ENCODE measurements around the gene SETD6.
"Not testable (repeated sequence)": the region's sequence is repeated elsewhere in the genome, so short reads cannot be mapped to it uniquely, and the experiment has no call there.

SETD6 gene

DNA sequence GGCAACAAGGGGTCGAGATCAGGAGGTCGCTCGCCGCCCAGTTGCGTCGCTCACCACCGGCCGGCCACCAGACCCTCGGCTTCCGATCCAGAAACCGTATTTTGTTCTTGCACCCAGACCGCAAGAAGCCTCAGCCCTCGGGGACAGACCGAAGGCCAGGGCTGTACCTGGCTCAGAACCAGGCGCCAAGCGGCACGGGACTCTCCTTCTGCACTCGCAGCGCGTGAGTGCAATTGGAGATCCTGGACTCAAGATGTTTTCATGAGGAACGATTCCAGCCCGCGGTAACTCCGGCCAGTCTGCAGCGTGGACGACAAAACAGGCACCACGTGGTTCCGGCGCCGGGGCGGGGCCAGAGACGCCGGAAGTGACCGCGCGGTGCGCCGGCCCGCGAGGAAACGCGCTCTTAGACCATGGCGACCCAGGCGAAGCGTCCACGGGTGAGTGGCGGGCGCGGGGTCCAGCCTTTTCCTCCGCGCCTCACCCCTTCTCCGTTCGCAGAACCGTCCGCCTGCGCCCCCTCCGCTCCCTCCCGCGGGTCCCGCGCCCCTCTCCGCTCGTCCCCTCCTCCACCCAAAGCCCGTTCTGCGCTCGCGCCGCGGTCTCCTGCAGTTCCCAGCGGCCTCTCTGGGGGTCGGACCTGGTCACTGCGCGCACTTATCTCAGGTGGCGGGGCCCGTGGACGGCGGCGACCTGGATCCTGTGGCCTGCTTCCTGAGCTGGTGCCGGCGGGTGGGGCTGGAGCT is at the start of gene SETD6:
Gene SETD6 (plus strand): TSS at position 393 of the 746 bp plus-strand sequence. CDS start 21 bp downstream, at position 414.
- peak; percentile 92 for DNase-seq (ENCODE audit: low spot score)

DNA sequence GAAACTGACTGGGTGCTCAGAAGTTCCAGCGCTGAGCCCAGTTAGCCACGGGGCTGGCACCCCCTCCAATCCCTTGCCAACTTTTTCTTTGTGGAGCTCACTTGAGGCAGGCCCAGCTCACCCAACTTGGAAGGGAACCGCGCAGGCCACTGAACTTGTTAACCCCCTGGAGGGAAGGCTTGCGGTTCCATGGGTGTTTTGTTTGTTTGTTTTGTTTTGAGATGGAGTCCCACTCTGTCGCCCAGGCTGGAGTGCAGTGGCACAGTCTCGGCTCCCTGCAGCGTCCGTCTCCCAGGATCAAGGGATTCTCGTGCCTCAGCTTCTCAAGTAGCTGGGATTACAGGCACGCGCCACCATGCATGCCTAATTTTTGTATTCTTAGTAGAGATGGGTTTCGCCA is 49.5 kb upstream of the SETD6 start:
- DNase-seq (ENCODE audit: low spot score): no peak

DNA sequence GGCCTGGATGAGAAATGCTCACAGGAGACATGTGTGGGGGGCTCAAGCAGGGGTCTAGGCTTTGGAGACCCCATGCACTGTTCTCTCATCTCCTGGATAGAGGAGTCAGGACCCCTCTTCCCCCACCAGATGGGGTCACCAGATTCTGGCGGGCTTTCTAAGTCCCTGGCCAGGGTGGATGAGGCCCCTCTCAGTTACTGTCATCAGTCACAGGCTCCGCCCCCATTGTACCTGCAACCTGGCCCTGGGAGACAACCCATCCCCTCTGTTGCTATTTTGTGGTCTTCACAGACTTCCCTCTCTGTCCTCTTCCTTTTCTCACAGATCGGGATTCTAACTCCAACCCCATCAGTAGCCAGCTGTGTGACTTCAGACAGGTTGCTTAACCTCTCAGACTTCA is 48.9 kb upstream of the SETD6 start:
- no peak for DNase-seq (ENCODE audit: low spot score)

DNA sequence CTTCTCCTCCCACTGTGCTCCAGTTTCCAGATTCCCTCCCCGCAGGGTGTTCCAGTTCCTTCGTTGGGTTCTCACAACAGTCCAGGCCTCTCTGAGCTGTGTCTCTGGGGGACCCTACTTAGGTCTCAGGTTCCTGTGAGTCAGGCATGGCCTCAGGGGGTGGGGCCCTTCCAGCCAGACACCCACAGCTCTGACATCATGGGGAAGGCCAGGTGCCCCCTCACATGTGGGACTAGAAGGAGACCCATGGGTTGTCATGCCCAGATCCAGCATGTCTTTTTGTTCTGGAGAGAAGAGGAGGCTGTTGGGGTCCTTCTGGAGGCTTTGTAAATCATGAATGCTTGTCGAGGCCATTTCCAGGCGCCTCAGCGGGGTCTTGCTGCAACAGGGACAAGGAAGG is 47.4 kb upstream of the SETD6 start:
- no peak for DNase-seq (ENCODE audit: low spot score)

DNA sequence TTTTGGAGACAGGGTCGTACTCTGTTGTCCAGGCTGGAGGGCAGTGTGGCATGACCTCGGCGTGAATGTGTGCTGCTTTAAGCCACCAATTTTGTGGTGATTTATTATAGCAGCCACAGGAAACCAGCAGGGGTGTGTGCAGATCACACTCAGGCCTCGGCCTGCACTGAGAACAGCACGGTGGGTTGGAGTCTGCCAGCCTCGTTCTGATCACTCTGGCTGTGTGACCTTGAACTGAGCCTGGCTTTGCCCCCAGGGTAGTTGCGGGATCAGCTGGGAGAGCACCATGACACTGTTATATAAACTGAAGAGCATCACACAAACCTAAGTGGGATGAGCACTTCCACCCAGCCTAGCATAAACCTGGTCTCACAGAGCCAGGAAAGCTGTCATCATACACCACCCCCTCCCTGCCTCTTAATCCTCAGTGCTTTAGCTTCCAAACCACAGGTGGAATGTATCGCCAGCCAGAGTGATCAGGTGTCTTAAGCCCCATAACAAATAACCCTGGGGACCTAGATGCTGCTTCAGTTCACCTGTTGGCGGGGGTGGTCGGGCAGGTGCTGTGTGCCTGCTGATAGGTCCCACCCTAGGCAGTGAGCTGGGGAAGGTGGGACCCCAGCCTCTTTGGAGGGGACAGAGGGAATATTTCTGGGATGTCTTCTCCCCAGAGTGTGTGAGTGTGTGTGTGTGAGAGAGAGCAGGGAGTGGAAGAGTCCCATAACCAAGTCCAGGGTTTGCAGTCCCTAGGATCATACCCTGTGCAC is 43.9 kb upstream of the SETD6 start:
- DNase-seq (ENCODE audit: low spot score): no peak

DNA sequence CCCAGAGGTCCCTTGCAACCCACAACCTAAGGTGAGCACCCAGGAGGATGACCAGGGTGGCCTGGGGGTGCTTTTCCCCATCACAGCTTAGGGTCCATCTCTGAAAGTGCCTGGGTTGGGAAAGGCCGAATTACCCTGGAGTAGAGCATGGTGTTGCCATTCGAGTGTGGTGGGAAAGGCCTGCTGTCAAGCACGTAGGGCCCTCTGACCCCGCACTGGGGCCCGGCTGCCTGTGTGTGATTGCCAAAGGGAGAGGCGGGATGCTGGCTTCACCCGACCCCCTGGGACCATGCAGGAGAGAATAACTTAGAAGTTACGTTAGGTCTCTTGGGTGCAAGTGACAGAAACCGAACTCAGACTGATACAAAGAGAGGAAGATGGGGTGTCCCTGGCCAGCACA is 43.1 kb upstream of the SETD6 start:
- no peak for DNase-seq (ENCODE audit: low spot score)

DNA sequence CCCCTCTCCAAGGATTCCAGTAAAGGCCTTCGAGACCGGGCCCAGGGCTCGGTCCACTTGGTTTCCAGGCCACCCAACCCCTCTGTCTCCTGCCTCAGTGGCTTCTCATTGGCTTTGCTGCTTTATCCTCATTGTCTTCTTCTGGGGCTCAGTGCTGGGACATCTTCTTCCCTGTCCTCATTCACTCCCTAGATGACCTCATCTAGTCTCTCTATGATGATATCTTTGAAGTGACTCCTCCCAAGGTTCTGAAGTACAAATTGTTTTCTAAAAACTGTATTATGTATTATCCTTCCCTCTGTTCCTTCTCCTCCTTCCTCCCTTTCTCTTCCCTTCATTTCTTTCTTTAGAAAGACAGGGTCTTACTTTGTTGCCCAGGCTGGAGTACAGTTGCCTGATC is 42.5 kb upstream of the SETD6 start:
- DNase-seq (ENCODE audit: low spot score): no peak

DNA sequence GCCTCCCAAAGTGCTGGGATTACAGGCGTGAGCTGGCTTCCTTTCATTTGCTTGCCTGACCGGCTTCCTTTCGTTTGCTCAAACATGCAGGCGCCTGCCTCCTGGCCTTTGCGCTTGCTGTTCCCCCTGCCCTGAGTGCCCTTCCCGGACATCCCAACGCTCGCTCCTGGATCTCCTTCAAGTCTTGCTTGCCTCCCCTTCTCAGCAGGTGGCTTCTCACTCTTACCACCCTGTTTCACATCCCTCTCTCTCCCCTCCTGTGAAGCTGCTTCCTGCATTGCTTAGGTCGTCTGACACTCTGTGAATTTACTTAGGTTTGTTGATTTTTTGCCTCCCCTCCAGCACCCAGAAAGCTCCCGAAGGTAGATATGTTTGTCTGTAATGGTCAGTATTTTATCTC is 41.0 kb upstream of the SETD6 start:
- no peak for DNase-seq (ENCODE audit: low spot score)

GRCh38 chr16:58475091-58475619 is 40.2 kb upstream of the SETD6 start:
- no peak for DNase-seq (ENCODE audit: low spot score)

DNA sequence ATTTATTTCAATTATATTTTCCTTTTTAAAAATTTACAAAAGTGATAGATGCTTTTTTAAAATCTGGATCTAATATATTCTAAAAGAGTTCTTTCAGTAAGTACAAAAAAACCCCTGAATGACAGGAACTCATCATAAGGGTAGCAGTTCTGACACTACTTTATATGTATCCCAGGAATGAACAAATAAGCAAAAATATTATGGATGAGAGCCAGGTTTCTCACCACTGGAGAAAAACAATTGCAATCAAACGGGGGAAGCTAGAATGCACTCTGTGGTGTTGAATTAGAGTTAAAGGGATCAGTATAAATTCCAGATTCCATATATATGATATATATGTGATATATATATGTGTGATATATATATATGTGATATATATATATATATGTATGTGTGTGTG is 38.5 kb upstream of the SETD6 start:
- no peak for DNase-seq (ENCODE audit: low spot score)

DNA sequence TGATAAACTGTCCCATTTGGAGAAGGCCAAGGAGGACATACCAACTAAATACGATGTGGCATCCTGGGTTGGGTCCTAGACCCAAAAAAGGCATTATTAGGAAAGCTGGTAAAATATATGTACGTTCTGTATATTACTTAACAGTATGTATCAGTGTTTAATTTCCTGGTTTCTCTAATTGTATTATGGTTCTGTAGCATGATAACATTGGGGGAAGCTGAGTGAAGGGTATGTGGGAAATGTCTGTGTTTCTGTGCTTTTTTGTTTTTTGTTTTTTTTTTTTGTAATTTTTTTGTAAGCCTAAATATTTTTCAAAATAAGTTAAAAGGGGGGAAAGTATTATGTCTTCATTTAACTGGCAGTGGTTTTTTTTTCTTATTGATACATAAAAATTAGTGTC is 36.9 kb upstream of the SETD6 start:
- DNase-seq (ENCODE audit: low spot score): no peak

- DNase-seq (ENCODE audit: low spot score): no peak
Observed at GRCh38 chr16:58481226-58481869, 34.0 kb upstream of the SETD6 start.

GRCh38 chr16:58481931-58482330 is 33.4 kb upstream of the SETD6 start:
- DNase-seq (ENCODE audit: low spot score): no peak

DNA sequence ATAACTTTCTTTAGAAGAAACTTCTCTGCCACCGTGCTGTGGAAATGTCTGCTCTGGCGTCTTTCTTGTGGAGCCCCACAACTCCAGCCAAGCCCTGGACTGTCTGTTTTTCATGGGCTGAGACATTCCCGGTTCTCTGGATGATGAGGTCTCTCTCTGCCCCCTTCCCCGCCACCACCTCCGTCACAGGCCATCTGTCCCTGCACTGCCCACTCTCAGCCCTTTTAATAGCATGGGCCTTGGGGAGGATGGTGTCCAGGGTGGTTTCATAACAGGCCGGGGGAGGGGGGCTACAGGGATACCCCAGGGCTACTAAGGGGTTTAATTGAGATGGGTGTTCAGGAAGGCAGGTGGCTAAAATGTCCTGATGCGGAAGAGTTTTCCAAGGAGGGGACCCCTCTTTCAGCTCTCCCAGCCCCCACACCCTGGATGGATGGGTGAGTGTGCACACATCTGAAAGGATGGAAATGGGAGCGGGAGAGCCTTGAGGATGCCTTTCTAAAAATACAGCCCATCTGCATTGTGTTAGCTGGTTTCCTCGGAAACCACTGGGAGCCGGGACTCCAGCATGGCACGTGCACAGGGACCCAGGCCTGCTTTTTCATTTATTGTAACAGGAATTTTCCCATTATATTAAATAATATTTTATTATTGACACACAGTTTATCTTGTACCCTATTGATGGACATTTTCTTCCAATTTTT is 30.0 kb upstream of the SETD6 start:
- DNase-seq (ENCODE audit: low spot score): no peak

DNA sequence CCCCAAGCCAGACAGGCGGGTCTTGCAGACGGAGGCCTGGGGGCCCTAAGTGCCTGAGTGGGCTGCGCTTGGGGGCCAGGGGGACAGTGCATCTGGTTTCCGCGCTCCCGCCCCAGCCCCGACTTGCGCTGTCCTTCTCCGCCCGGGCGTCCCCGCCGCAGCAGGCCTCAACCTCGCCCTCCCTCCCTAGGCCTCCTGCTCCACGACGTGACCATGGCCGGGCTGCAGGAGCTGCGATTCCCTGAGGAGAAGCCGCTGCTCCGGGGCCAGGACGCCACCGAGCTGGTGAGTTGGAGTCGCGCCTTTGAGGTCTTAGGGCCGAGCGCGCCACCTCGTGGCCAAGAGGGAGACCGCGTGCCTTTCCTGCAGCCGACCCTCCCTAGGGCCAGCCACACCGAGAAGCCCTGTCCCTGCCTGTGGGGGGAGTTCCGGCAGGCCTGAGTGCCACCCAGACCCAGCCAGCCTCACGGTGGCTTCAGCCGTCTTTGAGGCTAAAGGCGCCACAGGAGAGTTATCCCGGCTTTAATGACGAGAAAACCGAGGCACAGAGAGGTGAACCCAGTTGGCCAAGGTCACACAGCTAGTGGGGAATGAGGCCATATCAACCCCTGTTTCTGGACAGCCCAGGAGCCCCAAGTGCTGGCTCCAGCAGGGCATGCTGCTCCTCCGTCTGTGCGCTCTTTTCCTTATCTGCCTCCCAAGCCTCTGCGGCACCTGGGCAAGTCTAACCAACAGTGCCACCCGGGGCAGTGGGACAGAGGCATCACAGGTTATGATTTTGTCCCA is 27.6 kb upstream of the SETD6 start:
- peak; percentile 83 for DNase-seq (ENCODE audit: low spot score)

DNA sequence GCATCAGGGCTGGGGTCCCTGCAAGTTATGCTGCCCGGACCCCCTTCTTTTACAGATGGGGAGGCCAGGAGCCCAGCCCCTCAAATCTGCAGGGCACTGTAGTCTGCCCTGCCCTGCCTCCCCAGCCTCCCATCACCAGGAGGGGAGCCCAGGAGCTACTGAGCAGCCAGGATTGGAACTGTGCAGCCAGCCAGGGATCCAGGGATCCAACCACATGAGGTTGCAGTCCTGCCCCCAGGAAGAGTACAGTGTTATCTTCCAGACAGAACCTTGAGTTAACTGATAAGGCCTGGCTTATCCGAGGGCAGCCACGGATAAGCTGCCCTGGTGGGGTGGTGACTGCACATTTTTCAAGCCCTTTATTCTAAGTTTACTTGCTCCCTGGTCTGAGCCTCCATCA is 26.8 kb upstream of the SETD6 start:
- no peak for DNase-seq (ENCODE audit: low spot score)

GRCh38 chr16:58490065-58490464 is 25.3 kb upstream of the SETD6 start:
- no peak for DNase-seq (ENCODE audit: low spot score)

GRCh38 chr16:58490539-58490938 is 24.8 kb upstream of the SETD6 start:
- DNase-seq (ENCODE audit: low spot score): not testable (repeated sequence)

GRCh38 chr16:58492066-58492465 is 23.3 kb upstream of the SETD6 start:
- DNase-seq (ENCODE audit: low spot score): no peak

GRCh38 chr16:58492735-58493134 is 22.6 kb upstream of the SETD6 start:
- DNase-seq (ENCODE audit: low spot score): no peak

DNA sequence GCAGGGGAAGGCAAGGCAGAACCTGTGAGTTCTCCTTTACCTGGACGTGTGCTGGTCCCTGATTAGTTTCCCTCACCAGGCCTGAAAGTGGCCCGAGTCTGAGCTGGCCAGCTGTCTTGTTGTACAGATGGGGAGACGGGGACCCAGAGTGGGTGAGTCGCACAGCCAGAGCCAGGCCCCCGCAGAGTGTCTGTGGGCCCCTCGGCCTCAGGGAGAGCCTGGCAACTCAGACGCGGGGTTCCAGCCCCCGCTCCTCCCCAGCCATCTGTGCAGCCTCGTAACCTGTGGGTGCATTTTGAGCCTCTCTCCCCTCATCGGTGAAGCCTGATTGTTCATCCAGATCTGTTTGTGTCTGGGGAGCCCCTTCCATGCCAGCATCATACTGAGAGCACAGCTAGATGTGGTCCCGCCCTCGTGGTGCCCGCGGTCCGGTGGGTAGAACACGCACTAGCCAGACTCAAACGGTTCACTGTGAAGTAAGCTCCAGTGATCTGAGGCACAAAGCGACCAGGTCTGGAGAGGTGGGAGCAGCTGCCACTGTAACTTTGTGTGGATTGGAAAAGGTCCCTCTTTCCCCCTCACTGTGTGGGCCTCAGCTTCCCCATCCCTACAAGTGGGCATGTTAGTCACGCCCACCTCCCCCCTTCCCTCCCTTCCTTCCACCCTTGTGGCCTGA is 21.4 kb upstream of the SETD6 start:
- DNase-seq (ENCODE audit: low spot score): no peak

Data from RKO (cell line).